ENCODE results near the gene NPY. TPM values are rescaled to one million over a fixed set of nuclear protein-coding genes. Genes with fewer than 3 reads are reported as not detected.

The NPY gene
- not detected in 2 replicates for total RNA-seq

DNA sequence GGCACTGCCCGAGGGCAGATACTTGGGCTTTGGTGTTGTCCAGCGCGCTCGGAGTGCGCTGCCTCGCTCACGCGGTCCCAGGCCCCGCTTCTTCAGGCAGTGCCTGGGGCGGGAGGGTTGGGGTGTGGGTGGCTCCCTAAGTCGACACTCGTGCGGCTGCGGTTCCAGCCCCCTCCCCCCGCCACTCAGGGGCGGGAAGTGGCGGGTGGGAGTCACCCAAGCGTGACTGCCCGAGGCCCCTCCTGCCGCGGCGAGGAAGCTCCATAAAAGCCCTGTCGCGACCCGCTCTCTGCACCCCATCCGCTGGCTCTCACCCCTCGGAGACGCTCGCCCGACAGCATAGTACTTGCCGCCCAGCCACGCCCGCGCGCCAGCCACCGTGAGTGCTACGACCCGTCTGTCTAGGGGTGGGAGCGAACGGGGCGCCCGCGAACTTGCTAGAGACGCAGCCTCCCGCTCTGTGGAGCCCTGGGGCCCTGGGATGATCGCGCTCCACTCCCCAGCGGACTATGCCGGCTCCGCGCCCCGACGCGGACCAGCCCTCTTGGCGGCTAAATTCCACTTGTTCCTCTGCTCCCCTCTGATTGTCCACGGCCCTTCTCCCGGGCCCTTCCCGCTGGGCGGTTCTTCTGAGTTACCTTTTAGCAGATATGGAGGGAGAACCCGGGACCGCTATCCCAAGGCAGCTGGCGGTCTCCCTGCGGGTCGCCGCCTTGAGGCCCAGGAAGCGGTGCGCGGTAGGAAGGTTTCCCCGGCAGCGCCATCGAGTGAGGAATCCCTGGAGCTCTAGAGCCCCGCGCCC is at the start of gene NPY:
Gene NPY, plus strand, starts transcription at position 294 of the 802 bp plus-strand sequence. CDS start 1,051 bp downstream, outside the sequence.
- TF ChIP-seq, protein P1, sequence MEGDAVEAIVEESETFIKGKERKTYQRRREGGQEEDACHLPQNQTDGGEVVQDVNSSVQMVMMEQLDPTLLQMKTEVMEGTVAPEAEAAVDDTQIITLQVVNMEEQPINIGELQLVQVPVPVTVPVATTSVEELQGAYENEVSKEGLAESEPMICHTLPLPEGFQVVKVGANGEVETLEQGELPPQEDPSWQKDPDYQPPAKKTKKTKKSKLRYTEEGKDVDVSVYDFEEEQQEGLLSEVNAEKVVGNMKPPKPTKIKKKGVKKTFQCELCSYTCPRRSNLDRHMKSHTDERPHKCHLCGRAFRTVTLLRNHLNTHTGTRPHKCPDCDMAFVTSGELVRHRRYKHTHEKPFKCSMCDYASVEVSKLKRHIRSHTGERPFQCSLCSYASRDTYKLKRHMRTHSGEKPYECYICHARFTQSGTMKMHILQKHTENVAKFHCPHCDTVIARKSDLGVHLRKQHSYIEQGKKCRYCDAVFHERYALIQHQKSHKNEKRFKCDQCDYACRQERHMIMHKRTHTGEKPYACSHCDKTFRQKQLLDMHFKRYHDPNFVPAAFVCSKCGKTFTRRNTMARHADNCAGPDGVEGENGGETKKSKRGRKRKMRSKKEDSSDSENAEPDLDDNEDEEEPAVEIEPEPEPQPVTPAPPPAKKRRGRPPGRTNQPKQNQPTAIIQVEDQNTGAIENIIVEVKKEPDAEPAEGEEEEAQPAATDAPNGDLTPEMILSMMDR (IDR thresholded peaks at IDR 0.05; ENCODE audit: insufficient read depth, low read length, poor library complexity, severe bottlenecking): peak; percentile 2
- Histone ChIP-seq H3K36me3 (ENCODE audit: control insufficient read depth, insufficient read depth, low read length) (no peaks in the 10 kb centered on the region), H3K27me3 (ENCODE audit: control insufficient read depth, insufficient read depth, low read length) (peaks cover 41% of the 10 kb centered on the region), H3K4me3 (ENCODE audit: low read depth, low read length) (peak within 1 kb of the TSS; percentile 4)
- DNase-seq (ENCODE audit: low read depth): no peak

DNA sequence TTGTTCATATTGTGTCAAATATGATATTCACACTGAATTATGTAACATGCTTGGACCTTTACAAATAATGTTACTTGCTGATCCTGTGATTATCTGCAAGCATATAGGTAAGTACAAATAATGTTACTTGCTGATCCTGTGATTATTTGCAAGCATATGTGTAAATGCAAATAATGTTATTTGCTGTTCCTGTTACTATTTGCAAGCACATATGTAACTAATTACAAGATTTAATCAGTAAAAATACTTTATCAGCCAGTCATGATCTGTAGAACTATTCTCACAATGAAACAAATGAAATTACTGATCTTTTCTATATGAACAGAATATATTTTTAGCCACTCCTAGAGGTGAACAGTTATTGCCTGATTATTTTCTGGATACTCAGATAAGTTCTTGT is 44.7 kb upstream of the NPY start:
- TF ChIP-seq, protein P1 (IDR thresholded peaks at IDR 0.05; ENCODE audit: insufficient read depth, low read length, poor library complexity, severe bottlenecking): no peak
- H3K36me3 ChIP-seq (ENCODE audit: control insufficient read depth, insufficient read depth, low read length): no peaks in the 10 kb centered on the region
- no peaks in the 10 kb centered on the region for H3K27me3 ChIP-seq (ENCODE audit: control insufficient read depth, insufficient read depth, low read length)
- no peak overlapping the region for H3K4me3 ChIP-seq (ENCODE audit: low read depth, low read length)
- no peak for DNase-seq (ENCODE audit: low read depth)

DNA sequence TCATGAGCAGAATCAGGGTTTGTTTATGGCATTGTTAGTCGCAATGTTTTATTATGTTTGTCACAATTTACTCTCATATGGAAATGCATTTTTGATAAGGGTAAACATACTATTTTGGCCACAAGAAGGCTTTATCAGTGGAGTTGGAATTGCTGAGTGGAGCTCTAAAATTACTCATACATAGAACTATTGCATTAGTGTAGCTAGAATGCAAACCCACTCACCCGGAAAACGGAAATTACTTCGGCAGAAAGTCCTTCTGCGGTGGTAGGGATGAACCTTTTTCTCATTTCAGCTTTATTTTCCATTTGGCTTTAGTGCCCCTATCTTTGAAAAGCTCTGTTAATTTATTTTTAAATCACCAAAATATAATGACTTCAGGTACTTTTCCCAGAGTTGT is 42.8 kb upstream of the NPY start:
- H3K27me3 ChIP-seq (ENCODE audit: control insufficient read depth, insufficient read depth, low read length): no peaks in the 10 kb centered on the region
- TF ChIP-seq, protein P1 (IDR thresholded peaks at IDR 0.05; ENCODE audit: insufficient read depth, low read length, poor library complexity, severe bottlenecking): no peak
- no peaks in the 10 kb centered on the region for H3K36me3 ChIP-seq (ENCODE audit: control insufficient read depth, insufficient read depth, low read length)
- H3K4me3 ChIP-seq (ENCODE audit: low read depth, low read length): no peak overlapping the region
- no peak for DNase-seq (ENCODE audit: low read depth)

DNA sequence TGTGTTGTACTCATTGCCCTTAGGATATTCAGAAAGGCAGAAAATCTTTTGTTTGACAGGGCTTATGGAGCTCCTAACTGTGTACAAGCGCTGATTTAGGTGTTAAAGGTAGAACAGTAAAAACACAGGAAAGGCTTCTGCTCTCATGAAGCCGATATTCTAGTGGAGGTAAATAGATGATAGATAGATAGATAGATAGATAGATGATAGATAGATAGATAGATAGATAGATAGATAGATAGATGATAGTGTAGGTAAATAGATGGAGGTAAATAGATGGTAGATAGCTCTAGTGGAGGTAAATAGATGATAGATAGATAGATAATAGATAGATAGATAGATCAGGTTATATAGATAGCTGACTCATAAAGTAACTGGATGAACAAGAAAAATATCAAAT is 39.4 kb upstream of the NPY start:
- TF ChIP-seq, protein P1 (IDR thresholded peaks at IDR 0.05; ENCODE audit: insufficient read depth, low read length, poor library complexity, severe bottlenecking): no peak
- no peak for DNase-seq (ENCODE audit: low read depth)
- Histone ChIP-seq H3K27me3 (ENCODE audit: control insufficient read depth, insufficient read depth, low read length) (no peaks in the 10 kb centered on the region), H3K36me3 (ENCODE audit: control insufficient read depth, insufficient read depth, low read length) (no peaks in the 10 kb centered on the region), H3K4me3 (ENCODE audit: low read depth, low read length) (no peak overlapping the region)

DNA sequence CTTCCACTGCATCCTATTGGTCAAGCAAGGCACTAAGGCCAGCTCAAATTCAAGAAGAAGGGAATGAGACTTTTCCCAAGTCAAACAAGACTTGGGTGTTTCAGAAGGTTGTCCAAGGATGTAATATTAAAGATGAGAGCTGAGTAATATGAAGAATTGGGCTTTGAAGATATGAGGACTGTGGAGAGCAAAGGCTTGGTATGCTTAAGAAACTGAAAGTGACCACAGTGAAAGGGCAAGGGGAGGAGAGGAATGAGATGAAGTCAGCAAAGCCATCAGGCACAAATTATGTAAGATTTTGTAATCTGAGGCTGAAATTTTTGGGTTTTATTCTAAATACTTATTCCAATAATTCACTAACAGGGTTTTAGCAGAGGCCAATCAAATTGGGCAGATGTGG is 38.6 kb upstream of the NPY start:
- TF ChIP-seq, protein P1 (IDR thresholded peaks at IDR 0.05; ENCODE audit: insufficient read depth, low read length, poor library complexity, severe bottlenecking): no peak
- no peaks in the 10 kb centered on the region for H3K27me3 ChIP-seq (ENCODE audit: control insufficient read depth, insufficient read depth, low read length)
- no peaks in the 10 kb centered on the region for H3K36me3 ChIP-seq (ENCODE audit: control insufficient read depth, insufficient read depth, low read length)
- no peak overlapping the region for H3K4me3 ChIP-seq (ENCODE audit: low read depth, low read length)
- DNase-seq (ENCODE audit: low read depth): no peak

DNA sequence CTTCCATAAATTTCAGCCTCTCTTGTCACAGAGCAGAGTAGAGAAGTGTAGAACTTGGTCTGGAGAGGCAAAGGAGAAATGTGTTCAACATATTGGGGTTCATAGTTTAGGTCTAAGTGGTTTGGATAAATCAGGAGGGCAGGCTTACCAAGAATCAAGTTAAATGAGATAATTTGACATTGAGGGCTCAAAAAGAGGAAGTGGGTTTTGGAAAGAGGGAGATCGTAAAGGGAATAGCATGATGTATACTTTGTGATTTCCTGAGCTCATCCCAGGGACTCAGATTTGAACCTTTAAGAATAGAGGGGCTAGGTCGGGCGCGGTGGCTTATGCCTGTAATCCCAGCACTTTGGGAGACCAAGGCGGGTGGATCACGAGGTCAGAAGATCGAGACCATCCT is 34.7 kb upstream of the NPY start:
- Histone ChIP-seq H3K27me3 (ENCODE audit: control insufficient read depth, insufficient read depth, low read length) (no peaks in the 10 kb centered on the region), H3K4me3 (ENCODE audit: low read depth, low read length) (no peak overlapping the region), H3K36me3 (ENCODE audit: control insufficient read depth, insufficient read depth, low read length) (no peaks in the 10 kb centered on the region)
- TF ChIP-seq, protein P1 (IDR thresholded peaks at IDR 0.05; ENCODE audit: insufficient read depth, low read length, poor library complexity, severe bottlenecking): no peak
- DNase-seq (ENCODE audit: low read depth): no peak

Data from kidney epithelial cell (primary cell).